GM23338 (cell line): ENCODE results near the gene SCARF1. TPM values are rescaled to one million over a fixed set of nuclear protein-coding genes. Genes with fewer than 3 reads are reported as not detected.

Experiments
- ATAC-seq: fragments of 200-7000 bp; cut with Tn5 transposase; 3 replicates; pipeline ENCODE4 v1.9.1; 2020
- DNase-seq: peaks from one replicate; pipeline ENCODE4 v3.0.0-alpha.2; 2015; ENCODE audit warnings: low spot score
- H2AFZ ChIP-seq: fragments of 200-600 bp; sonication (generic); 2 replicates; pipeline ENCODE4 v1.8.0; 2016; ENCODE audit warnings: antibody characterized with exemption, mild to moderate bottlenecking, moderate library complexity
- H3F3A ChIP-seq: fragments of 200-600 bp; sonication (generic); replicated peaks from 2 replicates; pipeline ENCODE4 v1.8.0; 2017; ENCODE audit warnings: antibody characterized with exemption, mixed run types, low read depth
- H3K27ac ChIP-seq: fragments of 200-600 bp; sonication (generic); 2 replicates; pipeline ENCODE4 v1.6.1; 2016; ENCODE audit warnings: low read depth
- H3K27me3 ChIP-seq: fragments of 200-600 bp; sonication (generic); 2 replicates; pipeline ENCODE4 v1.8.0; 2016; ENCODE audit warnings: mild to moderate bottlenecking, mixed run types, moderate library complexity; ENCODE audit not compliant: insufficient read depth
- H3K36me3 ChIP-seq: fragments of 200-600 bp; sonication (generic); 2 replicates; pipeline ENCODE4 v1.8.0; 2016; ENCODE audit warnings: mild to moderate bottlenecking; ENCODE audit not compliant: insufficient read depth
- H3K4me1 ChIP-seq: fragments of 200-600 bp; sonication (generic); 2 replicates; pipeline ENCODE4 v1.8.0; 2016; ENCODE audit warnings: mild to moderate bottlenecking, moderate library complexity; ENCODE audit not compliant: insufficient read depth
- H3K4me2 ChIP-seq: fragments of 200-600 bp; sonication (generic); 2 replicates; pipeline ENCODE4 v1.7.1; 2017; ENCODE audit warnings: mixed run types
- H3K4me3 ChIP-seq: fragments of 200-600 bp; sonication (generic); 2 replicates; pipeline ENCODE4 v1.6.1; 2016; ENCODE audit warnings: mixed run types
- H3K79me2 ChIP-seq: fragments of 200-600 bp; sonication (generic); replicated peaks from 2 replicates; pipeline ENCODE4 v1.8.0; 2017; ENCODE audit warnings: mild to moderate bottlenecking; ENCODE audit not compliant: insufficient read depth
- H3K9me2 ChIP-seq: fragments of 200-600 bp; sonication (generic); 2 replicates; pipeline ENCODE4 v1.8.0; 2017; ENCODE audit not compliant: insufficient read depth
- H4K20me1 ChIP-seq: fragments of 200-600 bp; sonication (generic); replicated peaks from 2 replicates; pipeline ENCODE4 v1.8.0; 2017; ENCODE audit warnings: mild to moderate bottlenecking; ENCODE audit not compliant: insufficient read depth
- H3K27ac Mint-ChIP-seq: 2 replicates; pipeline ENCODE4 v1.8.0; 2020; ENCODE audit warnings: inconsistent platforms, mild to moderate bottlenecking, moderate library complexity, mixed read lengths
- H3K27me3 Mint-ChIP-seq: 3 replicates; pipeline ENCODE4 v1.8.0; 2022; ENCODE audit warnings: low read depth, mild to moderate bottlenecking, moderate library complexity, mixed read lengths, inconsistent platforms; ENCODE audit not compliant: insufficient read depth, poor library complexity
- H3K36me3 Mint-ChIP-seq: 3 replicates; pipeline ENCODE4 v1.8.0; 2021; ENCODE audit warnings: low read depth, mild to moderate bottlenecking, inconsistent platforms, moderate library complexity, mixed read lengths
- H3K4me1 Mint-ChIP-seq: 3 replicates; pipeline ENCODE4 v1.8.0; 2020; ENCODE audit warnings: mild to moderate bottlenecking, inconsistent platforms, mixed read lengths
- H3K4me3 Mint-ChIP-seq: 3 replicates; pipeline ENCODE4 v1.8.0; 2021; ENCODE audit warnings: moderate library complexity, mild to moderate bottlenecking, inconsistent platforms, mixed read lengths
- H3K9me3 Mint-ChIP-seq: 3 replicates; pipeline ENCODE4 v1.8.0; 2020; ENCODE audit warnings: moderate library complexity, mild to moderate bottlenecking, inconsistent platforms, mixed read lengths
- CREB1 ChIP-seq: fragments of 250-450 bp; sonication (Bioruptor Pico); IDR thresholded peaks from 2 replicates; pipeline ENCODE4 v1.5.0; 2020; ENCODE audit warnings: low read depth, mild to moderate bottlenecking, moderate library complexity
- EZH2 ChIP-seq: fragments of 200-600 bp; sonication (generic); IDR thresholded peaks from one replicate; pipeline ENCODE4 v1.8.0; 2017; ENCODE audit warnings: antibody characterized with exemption, mild to moderate bottlenecking, low read depth; ENCODE audit not compliant: unreplicated experiment
- NANOG ChIP-seq: IDR thresholded peaks from 2 replicates; pipeline ENCODE4 v1.6.1; 2016; ENCODE audit warnings: antibody characterized with exemption, borderline replicate concordance
- POLR2AphosphoS5 ChIP-seq: IDR thresholded peaks from 2 replicates; pipeline ENCODE4 v1.6.1; 2016; ENCODE audit warnings: antibody characterized with exemption, low read depth
- REST ChIP-seq: IDR thresholded peaks from one replicate; pipeline ENCODE4 v1.6.1; 2018; ENCODE audit warnings: antibody characterized with exemption; ENCODE audit not compliant: unreplicated experiment
- STAT1 ChIP-seq: IDR thresholded peaks from one replicate; pipeline ENCODE4 v1.6.1; 2016; ENCODE audit warnings: antibody characterized with exemption; ENCODE audit not compliant: unreplicated experiment
- ZNF114 ChIP-seq: fragments of 250-450 bp; sonication (Bioruptor Pico); IDR thresholded peaks from 2 replicates; pipeline ENCODE4 v1.5.0; 2020; ENCODE audit warnings: mild to moderate bottlenecking, moderate library complexity
- polyA plus RNA-seq: library from polyadenylated mRNA; unstranded; fragments of >200 nt; fragmentation: Nextera tagmentation; extraction: Ambion mirVana; gene quantifications from 2 replicates; pipeline ENCODE4 v1.2.1, GENCODE V29; 2016
- total RNA-seq: library from RNA; depleted of rRNA; stranded (reverse); fragments of >200 nt; shearing (Covaris generic); gene quantifications from 2 replicates; pipeline ENCODE4 v1.2.3, GENCODE V29; 2014
- TF ChIP-seq, protein P1 (sequence below): IDR thresholded peaks from 2 replicates; pipeline ENCODE4 v1.6.1; 2016; ENCODE audit warnings: antibody characterized with exemption
- TF ChIP-seq, protein P2 (sequence below): fragments of 250-450 bp; sonication (Bioruptor Pico); IDR thresholded peaks from 2 replicates; pipeline ENCODE4 v1.5.0; 2020; ENCODE audit warnings: mild to moderate bottlenecking, moderate library complexity

Gene SCARF1
- total and polyA plus RNA-seq, 2 experiments from 2014 or later = 0.76 to 1.6 TPM

GRCh38 chr17:1661045-1661444 is 15.5 kb upstream of the SCARF1 start:
- no peak for TF ChIP-seq EZH2
- TF ChIP-seq ZNF114 (CRISPR knock-in tag) = no peak
- TF ChIP-seq, protein P1, sequence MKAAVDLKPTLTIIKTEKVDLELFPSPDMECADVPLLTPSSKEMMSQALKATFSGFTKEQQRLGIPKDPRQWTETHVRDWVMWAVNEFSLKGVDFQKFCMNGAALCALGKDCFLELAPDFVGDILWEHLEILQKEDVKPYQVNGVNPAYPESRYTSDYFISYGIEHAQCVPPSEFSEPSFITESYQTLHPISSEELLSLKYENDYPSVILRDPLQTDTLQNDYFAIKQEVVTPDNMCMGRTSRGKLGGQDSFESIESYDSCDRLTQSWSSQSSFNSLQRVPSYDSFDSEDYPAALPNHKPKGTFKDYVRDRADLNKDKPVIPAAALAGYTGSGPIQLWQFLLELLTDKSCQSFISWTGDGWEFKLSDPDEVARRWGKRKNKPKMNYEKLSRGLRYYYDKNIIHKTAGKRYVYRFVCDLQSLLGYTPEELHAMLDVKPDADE = no peak
- no peak for TF ChIP-seq POLR2AphosphoS5
- TF ChIP-seq NANOG = no peak
- TF ChIP-seq REST = no peak
- no peak for TF ChIP-seq STAT1
- TF ChIP-seq, protein P2, sequence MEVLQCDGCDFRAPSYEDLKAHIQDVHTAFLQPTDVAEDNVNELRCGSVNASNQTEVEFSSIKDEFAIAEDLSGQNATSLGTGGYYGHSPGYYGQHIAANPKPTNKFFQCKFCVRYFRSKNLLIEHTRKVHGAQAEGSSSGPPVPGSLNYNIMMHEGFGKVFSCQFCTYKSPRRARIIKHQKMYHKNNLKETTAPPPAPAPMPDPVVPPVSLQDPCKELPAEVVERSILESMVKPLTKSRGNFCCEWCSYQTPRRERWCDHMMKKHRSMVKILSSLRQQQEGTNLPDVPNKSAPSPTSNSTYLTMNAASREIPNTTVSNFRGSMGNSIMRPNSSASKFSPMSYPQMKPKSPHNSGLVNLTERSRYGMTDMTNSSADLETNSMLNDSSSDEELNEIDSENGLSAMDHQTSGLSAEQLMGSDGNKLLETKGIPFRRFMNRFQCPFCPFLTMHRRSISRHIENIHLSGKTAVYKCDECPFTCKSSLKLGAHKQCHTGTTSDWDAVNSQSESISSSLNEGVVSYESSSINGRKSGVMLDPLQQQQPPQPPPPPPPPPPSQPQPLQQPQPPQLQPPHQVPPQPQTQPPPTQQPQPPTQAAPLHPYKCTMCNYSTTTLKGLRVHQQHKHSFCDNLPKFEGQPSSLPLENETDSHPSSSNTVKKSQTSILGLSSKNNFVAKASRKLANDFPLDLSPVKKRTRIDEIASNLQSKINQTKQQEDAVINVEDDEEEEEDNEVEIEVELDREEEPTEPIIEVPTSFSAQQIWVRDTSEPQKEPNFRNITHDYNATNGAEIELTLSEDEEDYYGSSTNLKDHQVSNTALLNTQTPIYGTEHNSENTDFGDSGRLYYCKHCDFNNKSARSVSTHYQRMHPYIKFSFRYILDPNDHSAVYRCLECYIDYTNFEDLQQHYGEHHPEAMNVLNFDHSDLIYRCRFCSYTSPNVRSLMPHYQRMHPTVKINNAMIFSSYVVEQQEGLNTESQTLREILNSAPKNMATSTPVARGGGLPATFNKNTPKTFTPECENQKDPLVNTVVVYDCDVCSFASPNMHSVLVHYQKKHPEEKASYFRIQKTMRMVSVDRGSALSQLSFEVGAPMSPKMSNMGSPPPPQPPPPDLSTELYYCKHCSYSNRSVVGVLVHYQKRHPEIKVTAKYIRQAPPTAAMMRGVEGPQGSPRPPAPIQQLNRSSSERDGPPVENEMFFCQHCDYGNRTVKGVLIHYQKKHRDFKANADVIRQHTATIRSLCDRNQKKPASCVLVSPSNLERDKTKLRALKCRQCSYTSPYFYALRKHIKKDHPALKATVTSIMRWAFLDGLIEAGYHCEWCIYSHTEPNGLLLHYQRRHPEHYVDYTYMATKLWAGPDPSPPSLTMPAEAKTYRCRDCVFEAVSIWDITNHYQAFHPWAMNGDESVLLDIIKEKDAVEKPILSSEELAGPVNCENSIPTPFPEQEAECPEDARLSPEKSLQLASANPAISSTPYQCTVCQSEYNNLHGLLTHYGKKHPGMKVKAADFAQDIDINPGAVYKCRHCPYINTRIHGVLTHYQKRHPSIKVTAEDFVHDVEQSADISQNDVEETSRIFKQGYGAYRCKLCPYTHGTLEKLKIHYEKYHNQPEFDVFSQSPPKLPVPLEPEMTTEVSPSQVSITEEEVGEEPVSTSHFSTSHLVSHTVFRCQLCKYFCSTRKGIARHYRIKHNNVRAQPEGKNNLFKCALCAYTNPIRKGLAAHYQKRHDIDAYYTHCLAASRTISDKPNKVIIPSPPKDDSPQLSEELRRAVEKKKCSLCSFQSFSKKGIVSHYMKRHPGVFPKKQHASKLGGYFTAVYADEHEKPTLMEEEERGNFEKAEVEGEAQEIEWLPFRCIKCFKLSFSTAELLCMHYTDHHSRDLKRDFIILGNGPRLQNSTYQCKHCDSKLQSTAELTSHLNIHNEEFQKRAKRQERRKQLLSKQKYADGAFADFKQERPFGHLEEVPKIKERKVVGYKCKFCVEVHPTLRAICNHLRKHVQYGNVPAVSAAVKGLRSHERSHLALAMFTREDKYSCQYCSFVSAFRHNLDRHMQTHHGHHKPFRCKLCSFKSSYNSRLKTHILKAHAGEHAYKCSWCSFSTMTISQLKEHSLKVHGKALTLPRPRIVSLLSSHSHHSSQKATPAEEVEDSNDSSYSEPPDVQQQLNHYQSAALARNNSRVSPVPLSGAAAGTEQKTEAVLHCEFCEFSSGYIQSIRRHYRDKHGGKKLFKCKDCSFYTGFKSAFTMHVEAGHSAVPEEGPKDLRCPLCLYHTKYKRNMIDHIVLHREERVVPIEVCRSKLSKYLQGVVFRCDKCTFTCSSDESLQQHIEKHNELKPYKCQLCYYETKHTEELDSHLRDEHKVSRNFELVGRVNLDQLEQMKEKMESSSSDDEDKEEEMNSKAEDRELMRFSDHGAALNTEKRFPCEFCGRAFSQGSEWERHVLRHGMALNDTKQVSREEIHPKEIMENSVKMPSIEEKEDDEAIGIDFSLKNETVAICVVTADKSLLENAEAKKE = no peak
- no peak for TF ChIP-seq CREB1 (CRISPR knock-in tag)

More at GRCh38 chr17:1661045-1661444, 15.5 kb upstream of the SCARF1 start:
- Histone ChIP-seq H3K79me2 (peaks cover 6% of the 10 kb centered on the region), H3K4me3 (no peak overlapping the region), H3K9me2 (no peaks in the 10 kb centered on the region), H4K20me1 (peaks cover 21% of the 10 kb centered on the region), H3K36me3 (peaks cover 81% of the 10 kb centered on the region), H3K4me1 (no peaks in the 10 kb centered on the region), H3K27ac (no peak overlapping the region), H3F3A (peaks cover 9% of the 10 kb centered on the region), H3K27me3 (no peaks in the 10 kb centered on the region), H3K4me2 (no peak overlapping the region), H2AFZ (no peak overlapping the region)
- no peak for DNase-seq
- H3K27ac Mint-ChIP-seq = no peak overlapping the region
- H3K4me1 Mint-ChIP-seq = no peaks in the 10 kb centered on the region
- H3K36me3 Mint-ChIP-seq = peaks cover 96% of the 10 kb centered on the region
- no peak for ATAC-seq
- no peaks in the 10 kb centered on the region for H3K9me3 Mint-ChIP-seq
- H3K4me3 Mint-ChIP-seq = no peak overlapping the region
- H3K27me3 Mint-ChIP-seq = peaks cover 5% of the 10 kb centered on the region
